Glutamatergic neuron (in vitro differentiated cells): ENCODE results near the gene NOX5. TPM values are rescaled to one million over a fixed set of nuclear protein-coding genes. Genes with fewer than 3 reads are reported as not detected.
"Not testable (repeated sequence)": the region's sequence is repeated elsewhere in the genome, so short reads cannot be mapped to it uniquely, and the experiment has no call there.

Source experiments
- DNase-seq: peaks from one replicate; pipeline ENCODE4 v3.0.0; 2022
- H3K27ac Mint-ChIP-seq: one replicate; pipeline ENCODE4 v1.8.0; 2020; ENCODE audit warnings: mild to moderate bottlenecking, mixed read lengths, inconsistent platforms; ENCODE audit not compliant: unreplicated experiment
- H3K27me3 Mint-ChIP-seq: one replicate; pipeline ENCODE4 v1.8.0; 2020; ENCODE audit warnings: mild to moderate bottlenecking, moderate library complexity, mixed read lengths, inconsistent platforms; ENCODE audit not compliant: unreplicated experiment
- H3K36me3 Mint-ChIP-seq: one replicate; pipeline ENCODE4 v1.8.0; 2020; ENCODE audit warnings: mild to moderate bottlenecking, mixed read lengths, inconsistent platforms; ENCODE audit not compliant: unreplicated experiment
- H3K4me1 Mint-ChIP-seq: one replicate; pipeline ENCODE4 v1.8.0; 2020; ENCODE audit warnings: mild to moderate bottlenecking, low read depth, mixed read lengths, inconsistent platforms; ENCODE audit not compliant: unreplicated experiment
- H3K4me3 Mint-ChIP-seq: one replicate; pipeline ENCODE4 v1.8.0; 2020; ENCODE audit warnings: mild to moderate bottlenecking, mixed read lengths, inconsistent platforms; ENCODE audit not compliant: unreplicated experiment
- H3K9me3 Mint-ChIP-seq: one replicate; pipeline ENCODE4 v1.8.0; 2020; ENCODE audit warnings: mild to moderate bottlenecking, moderate library complexity, mixed read lengths, inconsistent platforms; ENCODE audit not compliant: unreplicated experiment
- total RNA-seq: library from RNA; stranded (reverse); fragmentation: NEBNext Ultra II Directional; extraction: Animal tissue kit (Norgen Biotek cat#: 25700); gene quantifications from one replicate; pipeline ENCODE4 v1.2.1, GENCODE V29; 2021; ENCODE audit not compliant: unreplicated experiment
- TF ChIP-seq, protein P1 (sequence below): fragments of 200-600 bp; sonication (generic); IDR thresholded peaks from one replicate; pipeline ENCODE4 v1.5.0; 2021; ENCODE audit not compliant: partially characterized antibody, unreplicated experiment

The NOX5 gene
- total RNA-seq, 1 donor from 2014 or later: not detected

DNA sequence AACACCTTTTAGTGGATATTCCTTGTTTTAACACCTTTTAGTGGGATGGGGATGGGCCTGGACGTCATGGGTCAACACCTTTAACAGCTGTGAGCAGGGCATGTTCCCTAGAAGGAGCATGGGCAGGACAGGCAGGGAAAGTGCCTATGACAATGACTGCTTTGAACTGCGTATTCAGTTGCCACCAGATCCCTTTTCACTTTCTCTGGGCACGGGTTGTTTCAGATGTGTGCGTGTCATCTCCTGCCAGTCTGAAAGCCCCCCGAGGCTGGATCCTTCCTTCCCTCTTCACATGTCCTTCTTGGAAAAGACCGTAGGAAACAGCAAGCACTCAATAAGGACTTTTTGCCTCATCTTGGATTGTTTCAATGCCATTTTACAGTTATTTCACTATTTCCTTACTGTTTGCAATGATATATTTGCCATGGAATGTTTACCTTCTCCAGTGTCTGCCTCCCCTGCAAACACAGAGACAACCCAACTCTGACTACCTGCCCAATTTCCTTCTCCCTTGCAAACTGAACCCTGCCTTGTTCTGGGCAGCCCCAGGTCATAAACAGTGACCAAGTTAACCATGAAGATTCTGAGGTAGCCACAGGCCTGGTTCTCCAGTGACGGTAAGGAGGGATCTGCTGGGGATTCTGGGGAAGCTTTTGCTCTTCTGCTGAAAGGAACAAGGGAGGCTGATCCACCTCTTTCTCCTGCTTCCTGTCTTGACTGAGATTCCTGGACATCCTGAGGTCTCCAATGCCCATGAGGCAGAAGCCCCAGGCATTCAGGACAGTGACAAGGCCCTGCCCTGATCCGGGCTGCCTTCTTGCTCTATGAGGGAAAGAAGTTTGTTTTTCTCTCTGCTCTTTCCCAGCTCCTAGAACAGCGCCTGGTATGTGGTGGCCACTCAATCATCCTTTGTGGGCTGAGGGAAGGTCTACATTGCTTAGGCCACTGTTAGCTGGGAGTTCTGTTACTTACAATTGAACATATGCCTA is 51.8 kb downstream of the NOX5 start:
- H3K4me1 Mint-ChIP-seq: peaks cover 7% of the 10 kb centered on the region
- H3K9me3 Mint-ChIP-seq: peaks cover 6% of the 10 kb centered on the region
- DNase-seq: no peak
- H3K4me3 Mint-ChIP-seq: no peak overlapping the region
- H3K27me3 Mint-ChIP-seq: peaks cover 6% of the 10 kb centered on the region
- TF ChIP-seq, protein P1, sequence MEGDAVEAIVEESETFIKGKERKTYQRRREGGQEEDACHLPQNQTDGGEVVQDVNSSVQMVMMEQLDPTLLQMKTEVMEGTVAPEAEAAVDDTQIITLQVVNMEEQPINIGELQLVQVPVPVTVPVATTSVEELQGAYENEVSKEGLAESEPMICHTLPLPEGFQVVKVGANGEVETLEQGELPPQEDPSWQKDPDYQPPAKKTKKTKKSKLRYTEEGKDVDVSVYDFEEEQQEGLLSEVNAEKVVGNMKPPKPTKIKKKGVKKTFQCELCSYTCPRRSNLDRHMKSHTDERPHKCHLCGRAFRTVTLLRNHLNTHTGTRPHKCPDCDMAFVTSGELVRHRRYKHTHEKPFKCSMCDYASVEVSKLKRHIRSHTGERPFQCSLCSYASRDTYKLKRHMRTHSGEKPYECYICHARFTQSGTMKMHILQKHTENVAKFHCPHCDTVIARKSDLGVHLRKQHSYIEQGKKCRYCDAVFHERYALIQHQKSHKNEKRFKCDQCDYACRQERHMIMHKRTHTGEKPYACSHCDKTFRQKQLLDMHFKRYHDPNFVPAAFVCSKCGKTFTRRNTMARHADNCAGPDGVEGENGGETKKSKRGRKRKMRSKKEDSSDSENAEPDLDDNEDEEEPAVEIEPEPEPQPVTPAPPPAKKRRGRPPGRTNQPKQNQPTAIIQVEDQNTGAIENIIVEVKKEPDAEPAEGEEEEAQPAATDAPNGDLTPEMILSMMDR: no peak
- H3K36me3 Mint-ChIP-seq: peaks cover 3% of the 10 kb centered on the region
- H3K27ac Mint-ChIP-seq: no peak overlapping the region

DNA sequence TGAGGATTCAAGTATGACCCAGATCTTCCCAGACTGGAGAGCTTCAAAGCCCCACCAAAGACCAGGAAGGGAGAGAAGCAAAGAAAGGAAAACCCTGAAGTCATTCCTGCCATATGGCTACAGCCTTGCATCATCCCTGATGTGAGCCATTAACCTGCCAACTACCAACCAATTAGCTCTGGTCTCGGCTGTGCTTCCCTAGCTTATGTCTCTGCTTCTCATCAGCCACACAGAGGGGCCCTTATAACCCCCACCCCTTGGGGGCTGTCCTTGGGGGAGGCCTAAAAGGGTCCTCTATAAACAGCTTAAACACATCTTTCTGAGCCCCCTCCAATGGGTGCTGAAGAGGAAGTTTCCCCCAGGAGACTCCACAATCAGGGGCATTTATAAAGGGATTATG is 52.8 kb downstream of the NOX5 start:
- Mint-ChIP-seq H3K9me3 (peaks cover 6% of the 10 kb centered on the region), H3K4me1 (peaks cover 9% of the 10 kb centered on the region), H3K27ac (peak overlapping the region; percentile 84), H3K36me3 (peaks cover 3% of the 10 kb centered on the region), H3K4me3 (no peak overlapping the region), H3K27me3 (peaks cover 5% of the 10 kb centered on the region)
- no peak for DNase-seq
- TF ChIP-seq, protein P1: no peak

DNA sequence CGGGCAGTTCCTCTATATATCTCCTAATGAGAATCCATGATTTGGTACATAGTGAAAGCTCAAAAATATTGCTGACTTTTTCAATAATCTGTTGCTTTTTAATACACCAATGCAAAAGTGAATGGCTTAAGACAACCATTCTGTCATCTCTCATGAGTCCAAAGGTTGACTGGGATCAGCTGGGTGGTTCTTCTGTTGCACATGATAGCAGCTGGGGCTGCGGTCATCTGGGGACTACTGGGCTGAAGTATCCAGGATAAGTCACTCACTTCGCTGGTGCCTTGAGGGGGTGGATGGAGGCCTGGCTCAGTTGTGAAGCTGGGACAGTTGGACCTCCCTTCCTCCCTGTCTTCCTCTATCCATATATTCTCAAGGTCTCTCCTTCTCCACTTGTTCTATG is 53.7 kb downstream of the NOX5 start:
- Mint-ChIP-seq H3K4me3 (no peak overlapping the region), H3K27ac (no peak overlapping the region), H3K27me3 (peaks cover 3% of the 10 kb centered on the region), H3K9me3 (peaks cover 6% of the 10 kb centered on the region), H3K4me1 (peaks cover 10% of the 10 kb centered on the region), H3K36me3 (peaks cover 3% of the 10 kb centered on the region)
- TF ChIP-seq, protein P1: no peak
- no peak for DNase-seq

DNA sequence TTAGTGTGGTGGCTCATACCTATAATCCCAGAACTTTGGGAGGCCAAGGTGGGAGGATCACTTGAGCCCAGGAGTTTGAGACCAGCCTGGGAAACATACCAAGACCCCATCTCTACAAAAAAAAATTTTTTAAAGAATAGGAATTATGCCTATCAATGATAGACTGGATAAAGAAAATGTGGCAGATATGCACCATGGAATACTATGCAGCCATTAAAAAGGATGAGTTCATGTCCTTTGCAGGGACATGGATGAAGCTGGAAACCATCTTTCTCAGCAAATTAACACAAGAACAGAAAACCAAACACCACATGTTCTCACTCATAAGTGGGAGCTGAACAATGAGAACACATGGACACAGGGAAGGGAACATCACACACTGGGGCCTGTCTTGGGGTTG is 54.8 kb downstream of the NOX5 start:
- not testable (repeated sequence) for H3K4me3 Mint-ChIP-seq, H3K9me3 Mint-ChIP-seq, DNase-seq, H3K36me3 Mint-ChIP-seq, H3K27me3 Mint-ChIP-seq, H3K27ac Mint-ChIP-seq
- H3K4me1 Mint-ChIP-seq: peaks cover 15% of the 10 kb centered on the region

DNA sequence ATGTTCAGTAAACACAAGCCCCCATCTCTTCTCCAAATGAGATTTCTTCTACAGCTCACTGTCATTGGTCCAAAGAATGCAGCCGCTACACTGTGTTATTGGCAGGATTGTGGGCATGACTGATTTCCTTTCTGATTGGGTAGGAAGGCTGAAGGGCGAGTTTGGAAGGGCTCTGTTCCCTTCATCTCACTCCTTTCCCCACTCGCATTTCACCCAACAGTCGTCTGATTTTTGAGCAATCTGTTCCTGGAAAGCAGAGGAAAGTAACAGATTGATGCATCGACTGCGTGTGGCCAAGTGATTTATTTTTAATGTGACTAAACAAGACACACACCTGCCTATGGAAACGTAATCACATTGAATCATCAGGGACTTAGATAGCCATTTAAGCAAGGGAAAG is 55.5 kb downstream of the NOX5 start:
- TF ChIP-seq, protein P1: no peak
- DNase-seq: no peak
- peaks cover 20% of the 10 kb centered on the region for H3K4me1 Mint-ChIP-seq
- H3K4me3 Mint-ChIP-seq: no peak overlapping the region
- peaks cover 6% of the 10 kb centered on the region for H3K9me3 Mint-ChIP-seq
- H3K27me3 Mint-ChIP-seq: peaks cover 2% of the 10 kb centered on the region
- H3K27ac Mint-ChIP-seq: no peak overlapping the region
- H3K36me3 Mint-ChIP-seq: peaks cover 3% of the 10 kb centered on the region
